GM18951 (cell line): Measurements from ENCODE around the gene SLC7A4.
"Not testable (repeated sequence)": the region's sequence is repeated elsewhere in the genome, so short reads cannot be mapped to it uniquely, and the experiment has no call there.

Source experiments
- POLR2A ChIP-seq: IDR thresholded peaks from 4 replicates; pipeline ENCODE4 v1.6.1; 2011; ENCODE audit warnings: mild to moderate bottlenecking; ENCODE audit not compliant: insufficient read length, insufficient read depth; ENCODE audit errors: extremely low read depth
- in situ Hi-C: fragments of 300-500 bp; cut with MboI; formaldehyde crosslinking; loops from one replicate; pipeline ENCODE4 v1.12.0; 2022; ENCODE audit warnings: low sequenced_read_pairs, mixed read lengths, inconsistent platforms; ENCODE audit not compliant: unreplicated experiment

SLC7A4 gene

DNA sequence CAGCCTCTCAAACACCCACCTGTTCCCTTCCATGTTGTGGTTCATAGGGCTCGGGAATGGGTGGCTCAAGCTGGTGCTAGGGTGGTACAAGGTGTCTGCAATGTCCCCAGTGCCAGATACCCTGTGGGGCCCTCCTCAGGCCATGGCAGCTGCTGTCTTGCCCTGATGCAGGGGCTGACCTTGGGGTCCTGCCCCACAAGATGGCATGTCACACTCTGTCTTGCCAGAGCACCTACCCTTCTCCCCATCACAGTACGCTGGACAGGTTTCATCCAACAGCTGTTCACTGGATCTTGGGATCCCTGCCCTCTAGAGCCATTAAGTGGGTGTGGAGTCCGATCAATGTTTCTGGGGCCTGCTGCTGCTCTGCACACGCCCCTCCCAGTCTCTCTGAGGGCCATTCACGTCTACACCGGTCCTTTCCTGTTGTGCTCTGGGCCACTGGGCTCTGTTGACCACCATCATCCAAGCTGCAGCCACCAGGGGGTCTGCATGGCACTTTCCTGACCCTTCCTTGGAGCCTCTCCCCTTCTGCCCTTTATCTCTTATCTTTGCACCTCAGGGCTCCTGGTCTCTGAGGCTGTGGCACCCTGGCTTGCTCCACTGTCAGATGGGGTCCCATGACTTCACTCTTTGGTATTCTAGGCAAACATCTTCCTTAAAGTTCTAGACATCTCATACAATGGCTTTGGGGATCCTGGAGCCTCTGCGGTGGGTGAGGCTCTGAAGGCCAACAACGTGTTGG lies 20.5 kb upstream of the SLC7A4 start:
- in situ Hi-C loops = loop anchor here (10.0 kb wide), 1 partner anchor 368 kb away; no protein-coding TSS in a partner anchor

DNA sequence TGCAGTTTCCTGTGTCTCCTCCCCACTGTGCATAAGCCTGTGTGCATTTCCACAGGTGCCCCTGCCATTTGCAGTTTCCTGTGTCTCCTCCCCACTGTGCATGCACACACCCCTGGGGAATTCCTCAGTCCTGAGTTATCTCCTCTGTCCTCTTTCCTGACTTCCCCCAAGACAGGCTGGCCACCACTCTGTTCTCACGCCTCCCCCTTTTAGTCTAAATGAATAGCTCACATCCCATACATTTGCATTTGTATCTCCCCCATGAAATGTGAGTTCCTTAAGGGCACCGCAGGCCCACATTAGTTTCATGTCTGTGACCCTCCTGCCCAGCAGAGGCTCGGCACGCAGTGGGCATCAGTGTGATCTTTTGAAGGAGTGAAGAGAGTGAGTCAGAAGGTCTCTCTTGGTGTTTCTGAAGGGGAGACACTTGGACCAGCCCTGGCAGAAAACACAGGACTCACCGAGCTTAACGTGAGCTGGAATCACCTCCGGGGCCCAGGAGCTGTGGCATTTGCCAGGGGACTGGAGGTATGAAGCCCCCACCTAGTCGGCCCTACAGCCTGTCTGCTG lies 19.6 kb upstream of the SLC7A4 start:
- in situ Hi-C loops = loop anchor here (10.0 kb wide), 1 partner anchor 367 kb away; no protein-coding TSS in a partner anchor

More for the DNA sequence above, 20.5 kb upstream of the SLC7A4 start:
- no peak for TF ChIP-seq POLR2A

DNA sequence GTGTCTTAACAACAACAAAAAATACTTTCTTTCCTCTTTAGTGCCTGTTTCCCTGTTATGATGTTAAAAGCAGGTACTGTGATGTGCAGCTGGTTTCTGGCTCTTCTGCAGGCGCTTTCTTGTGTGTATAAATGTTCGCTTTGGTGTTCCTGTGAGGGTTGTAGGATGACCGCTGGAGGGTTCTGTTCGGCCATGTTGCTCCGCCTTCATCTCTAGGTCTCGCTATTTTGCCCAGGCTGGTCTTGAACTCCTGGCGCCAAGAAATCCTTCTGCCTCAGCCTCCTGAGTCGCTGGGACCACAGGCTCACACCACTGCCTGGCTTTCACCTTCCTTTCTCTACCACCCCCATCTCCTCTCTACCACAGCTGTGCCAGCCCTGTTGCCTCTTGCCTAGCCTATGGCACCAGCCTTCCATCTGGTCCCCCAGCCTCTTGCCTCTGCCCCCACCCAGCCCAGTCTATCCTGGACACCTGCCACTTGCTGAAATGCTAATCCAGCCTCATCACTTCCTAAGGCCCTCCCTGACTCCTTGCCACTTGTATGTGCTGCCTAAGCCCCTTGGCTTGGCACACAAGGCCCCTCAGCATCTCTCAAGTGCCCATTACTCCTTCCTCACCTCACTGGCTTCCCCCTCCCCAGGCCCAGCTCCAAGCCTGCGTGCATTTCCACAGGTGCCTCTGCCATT lies 18.9 kb upstream of the SLC7A4 start:
- in situ Hi-C loops = loop anchor here (10.0 kb wide), 1 partner anchor 366 kb away; no protein-coding TSS in a partner anchor
- TF ChIP-seq POLR2A = no peak

More for the DNA sequence above, 19.6 kb upstream of the SLC7A4 start:
- TF ChIP-seq POLR2A = no peak

DNA sequence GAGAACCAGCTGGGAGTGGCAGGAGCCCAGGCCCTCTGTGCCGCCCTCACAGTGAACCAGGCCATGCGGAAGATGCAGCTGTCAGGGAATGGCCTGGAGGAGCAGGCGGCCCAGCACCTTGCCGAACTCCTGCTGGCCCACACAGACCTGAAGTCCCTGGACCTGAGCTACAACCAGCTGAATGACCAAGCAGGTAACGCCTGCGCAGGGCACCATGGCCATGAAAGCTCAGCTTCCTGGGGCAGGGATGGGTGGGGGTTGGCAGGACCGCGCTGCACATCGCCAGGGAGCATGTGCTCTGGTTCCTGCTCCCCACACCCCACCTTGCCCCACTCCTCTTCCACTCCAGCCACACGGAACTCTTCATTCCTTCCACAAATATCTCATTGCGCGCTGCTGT lies 16.6 kb upstream of the SLC7A4 start:
- in situ Hi-C loops = not testable (repeated sequence)

DNA sequence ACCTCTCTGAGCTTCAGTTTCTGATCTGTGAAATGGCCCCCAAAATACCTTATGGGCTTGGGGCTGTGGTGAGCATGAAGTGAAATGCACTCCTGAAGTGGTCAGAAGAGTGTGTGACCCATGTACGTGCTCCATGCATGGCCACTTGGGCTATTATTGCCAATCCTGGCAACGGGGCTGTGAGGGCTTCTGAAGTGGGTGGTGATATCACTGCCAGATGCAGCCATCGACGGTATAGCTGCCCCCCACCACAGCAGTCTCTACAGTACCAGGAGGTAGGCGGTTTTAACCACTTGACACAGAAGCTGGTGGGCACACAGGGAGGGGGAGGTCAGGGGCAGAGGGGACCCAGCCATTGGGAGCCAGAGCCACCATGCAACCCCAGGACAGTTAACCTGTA lies 16.1 kb upstream of the SLC7A4 start:
- in situ Hi-C loops = not testable (repeated sequence)

DNA sequence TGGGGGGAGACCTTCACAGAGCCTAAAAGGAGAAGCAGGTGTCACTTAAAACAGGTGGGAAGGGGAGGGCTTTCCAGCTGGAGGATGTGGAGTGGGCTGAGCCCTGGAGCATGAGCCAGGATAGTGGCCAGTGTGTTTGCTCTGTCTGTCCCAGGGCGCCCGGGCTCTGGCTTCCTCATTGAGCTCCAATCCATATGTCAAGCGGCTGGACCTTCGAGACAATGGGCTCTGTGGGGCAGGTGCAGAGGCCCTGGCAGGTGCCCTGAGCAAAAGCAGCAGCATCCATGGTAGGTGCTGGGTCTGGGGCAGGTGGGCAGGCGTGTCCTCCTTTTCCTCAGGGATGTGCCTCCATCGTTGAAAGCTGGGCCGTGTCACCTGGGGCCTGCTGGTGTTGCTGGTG lies 15.4 kb upstream of the SLC7A4 start:
- in situ Hi-C loops = no loop called here

DNA sequence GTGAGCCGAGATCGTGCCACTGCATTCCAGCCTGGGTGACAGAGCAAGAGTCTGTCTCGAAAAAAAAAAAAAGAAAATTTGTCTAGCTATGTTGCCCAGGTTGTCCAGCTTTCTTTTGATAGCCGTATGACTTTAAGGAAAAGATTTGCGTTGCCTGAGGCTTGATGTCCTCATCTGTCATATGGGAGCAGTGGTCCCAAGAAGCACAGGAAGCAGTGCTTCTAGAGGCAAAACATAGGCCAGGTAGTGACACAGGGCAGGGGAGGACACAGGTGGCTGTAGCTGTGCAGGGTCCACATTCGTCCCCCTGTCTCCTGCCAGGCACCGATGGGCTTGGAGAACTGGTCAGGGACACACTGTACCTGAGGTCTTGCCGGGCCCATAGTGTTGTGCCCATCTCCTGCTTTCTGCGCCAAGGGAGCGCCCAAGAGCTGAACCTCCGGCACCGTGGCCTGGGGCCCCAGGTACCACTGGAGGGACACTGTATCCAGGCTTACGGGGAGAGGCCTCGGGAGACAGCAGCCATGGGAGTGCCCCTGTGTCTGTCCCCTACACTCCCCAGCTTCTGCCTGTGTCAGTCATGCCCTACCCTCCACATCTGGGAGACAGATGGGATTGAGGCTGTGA lies 14.8 kb upstream of the SLC7A4 start:
- no peak for TF ChIP-seq POLR2A
- in situ Hi-C loops = no loop called here

More for the DNA sequence above, 15.4 kb upstream of the SLC7A4 start:
- no peak for TF ChIP-seq POLR2A

DNA sequence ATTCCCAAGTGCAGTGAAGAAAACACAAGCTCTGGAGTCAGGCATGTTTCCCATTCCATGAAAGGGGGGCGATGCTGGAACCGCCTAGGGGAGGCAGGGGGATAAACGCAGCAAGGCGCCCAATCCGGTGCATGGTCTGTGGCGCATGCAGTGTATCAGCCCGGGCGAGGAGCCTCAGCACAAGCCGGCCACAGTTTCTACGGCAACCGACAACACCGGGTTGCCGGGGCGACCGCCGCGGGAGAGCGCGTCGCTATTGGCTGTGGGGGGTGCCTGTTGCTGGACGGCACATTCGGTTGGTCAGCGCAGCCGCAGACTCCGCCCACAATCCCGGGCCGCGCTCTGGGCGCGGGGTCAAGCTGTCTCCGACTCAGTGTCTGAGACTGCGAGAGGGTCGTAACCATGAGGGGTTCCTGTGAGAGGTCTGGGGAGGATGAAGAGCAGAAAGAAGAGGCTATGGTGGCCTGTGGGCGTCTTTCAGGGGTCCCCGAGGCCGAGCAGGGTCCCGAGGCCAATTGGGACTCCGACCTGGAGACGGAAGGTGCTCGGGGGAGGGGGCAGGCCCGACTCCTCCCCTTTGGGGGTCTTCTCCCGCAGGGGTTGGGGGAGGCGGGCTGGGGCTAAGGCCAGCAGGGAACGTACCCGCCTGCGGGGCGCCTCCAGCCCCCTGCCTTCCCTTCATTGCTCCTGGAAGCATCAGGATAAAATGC lies 13.4 kb upstream of the SLC7A4 start, which contains the start of gene LRRC74B:
Gene LRRC74B (plus strand): TSS at position 362 of the 710 bp plus-strand sequence. CDS start 41 bp downstream, at position 403.
- in situ Hi-C loops = no loop called here
- TF ChIP-seq POLR2A = no peak

DNA sequence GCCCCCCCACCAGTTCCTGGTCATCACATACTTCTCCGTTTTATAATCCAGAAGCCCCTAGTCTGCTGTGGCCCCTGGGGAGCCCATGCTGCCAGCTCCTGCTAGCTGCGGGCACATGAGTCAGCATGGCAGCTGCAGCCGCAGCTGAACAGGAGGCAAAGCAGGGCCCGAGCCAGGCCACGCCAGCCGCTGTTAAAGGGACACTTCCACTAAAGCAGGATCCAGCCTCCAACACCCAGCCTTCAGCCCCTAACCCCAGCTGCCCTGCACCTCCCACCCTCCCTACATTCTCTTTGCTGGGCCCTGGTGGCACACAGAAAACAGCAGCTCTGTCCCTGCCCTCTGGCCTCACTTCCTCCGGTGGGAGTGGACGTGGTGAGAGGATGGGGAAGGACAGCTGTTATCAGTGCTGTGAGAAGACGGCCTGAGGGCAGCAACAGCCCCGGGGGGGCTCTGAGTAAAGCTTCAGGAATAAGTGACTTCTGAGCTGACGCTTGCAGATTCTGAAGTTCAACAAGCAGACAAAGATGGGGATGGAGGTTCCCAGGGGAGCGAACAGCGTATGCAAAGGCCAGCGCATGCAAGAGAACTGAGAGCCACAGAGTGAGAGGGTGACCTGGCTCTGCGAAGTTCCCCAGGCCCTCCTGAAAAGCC lies 12.7 kb upstream of the SLC7A4 start:
- in situ Hi-C loops = no loop called here
- no peak for TF ChIP-seq POLR2A

DNA sequence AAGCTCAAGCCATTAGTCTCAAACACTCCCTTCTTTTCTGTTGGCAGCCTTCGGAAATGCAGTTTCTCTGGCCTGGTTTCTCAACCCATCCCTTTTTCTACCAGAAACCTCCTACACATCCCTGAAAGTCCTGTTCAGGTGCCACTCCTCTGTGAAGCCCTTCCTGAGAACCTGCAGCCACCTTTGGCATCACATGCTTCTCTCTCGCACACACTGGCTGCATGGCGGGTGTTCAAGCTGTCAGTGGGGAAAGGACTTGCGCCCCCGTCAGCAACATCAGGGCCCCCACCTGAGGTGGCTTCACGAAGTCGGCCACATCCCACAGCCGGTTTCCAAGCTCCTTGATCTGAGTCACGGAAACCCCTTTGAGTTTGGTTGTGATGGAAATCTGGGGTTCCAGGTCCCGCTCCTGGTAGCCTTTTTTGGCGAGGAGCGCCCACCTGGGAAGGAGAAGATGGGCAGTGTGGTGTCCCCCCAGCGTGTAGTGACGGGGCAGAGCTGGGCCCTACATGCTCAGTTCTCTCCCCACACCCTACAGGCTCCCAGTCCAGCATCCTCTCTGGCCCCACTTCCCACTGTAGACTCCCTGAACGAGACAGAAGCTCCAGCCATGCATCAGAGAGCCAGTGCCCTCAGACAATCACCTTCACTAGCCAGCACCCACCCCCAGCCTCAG lies 11.6 kb upstream of the SLC7A4 start:
- in situ Hi-C loops = no loop called here
- TF ChIP-seq POLR2A = no peak

DNA sequence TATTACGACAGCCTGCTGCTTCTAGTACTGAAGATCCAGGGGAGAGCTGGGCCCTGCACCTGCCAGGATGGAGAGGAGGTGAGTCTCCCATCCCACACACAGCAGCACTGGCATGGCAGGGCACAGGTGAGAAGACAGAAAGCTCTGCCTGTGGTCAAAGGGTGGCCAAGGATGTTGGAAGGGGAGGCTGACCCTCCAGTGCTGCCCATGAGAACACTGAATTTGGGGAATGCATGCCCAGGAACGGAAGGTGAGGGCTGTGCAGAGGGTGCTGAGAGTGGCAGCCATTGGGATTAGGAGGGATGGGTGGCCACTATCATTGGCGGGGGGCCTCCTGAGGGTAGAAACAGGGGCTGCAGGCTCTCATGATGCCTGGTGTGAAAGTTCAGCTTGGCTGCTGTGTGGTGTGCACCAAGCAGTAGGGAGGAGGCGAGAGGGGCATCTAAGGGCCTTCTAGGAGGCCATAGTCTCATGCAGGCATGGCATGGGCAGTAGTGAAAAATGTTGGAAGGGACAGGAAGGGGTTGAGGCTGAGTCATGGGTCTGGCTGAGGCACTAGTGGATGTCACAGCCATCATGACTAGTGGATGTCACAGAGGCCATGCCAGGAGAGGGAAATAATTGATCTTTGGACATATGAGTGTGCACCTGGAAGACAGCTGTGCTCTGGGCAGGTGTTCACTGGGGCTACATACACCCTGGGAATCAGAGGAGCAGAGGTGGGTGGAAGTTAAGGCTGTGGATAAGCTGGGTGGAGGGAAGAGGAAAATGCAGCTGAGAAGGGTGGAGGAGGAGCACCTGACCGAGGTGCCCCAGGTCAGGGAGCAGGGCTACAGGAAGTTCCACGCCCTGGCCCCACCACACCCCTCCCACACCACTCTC lies 10.9 kb upstream of the SLC7A4 start:
- in situ Hi-C loops = no loop called here
- no peak for TF ChIP-seq POLR2A
